Gastrocnemius medialis (tissue), 4 donors: ENCODE data around the gene ZFHX3.

Experiments
- CTCF ChIP-seq, 5 experiments: fragments of 450-650 bp in 3 of 5; fragments of 200-600 bp in 2 of 5; sonication (generic) in 2 of 5; IDR thresholded peaks in 4 of 5; conservative IDR thresholded peaks in 1 of 5; 1 replicate in 4 of 5; 2 replicates in 1 of 5; pipeline ENCODE4 v1.5.1; 2016 to 2019; ENCODE audit warnings: antibody characterized with exemption in 5 of 5, mild to moderate bottlenecking in 3 of 5, moderate library complexity in 3 of 5
- POLR2A ChIP-seq, 2 donors: fragments of 450-650 bp; IDR thresholded peaks; one replicate each; pipeline ENCODE4 v1.6.1; 2017; ENCODE audit warnings: antibody characterized with exemption in 2 of 2, mild to moderate bottlenecking in 2 of 2, moderate library complexity in 2 of 2

GRCh38 chr16:72925631-72925979 lies 122.3 kb downstream of the ZFHX3 start:
- TF ChIP-seq POLR2A (IDR thresholded peaks at IDR 0.05), result no peak
- TF ChIP-seq CTCF (IDR thresholded peaks at IDR 0.05 in 4 of 5, conservative IDR thresholded peaks at IDR 0.05 in 1 of 5), result no peak
